Fibroblast of mammary gland (primary cell): ENCODE measurements around the gene AGA.

Source experiments
- DNase-seq: peaks from one replicate; pipeline ENCODE4 v3.0.0-alpha.2; 2010; ENCODE audit warnings: low read depth
- H3K4me3 ChIP-seq: 2 replicates; pipeline ENCODE4 v1.5.1; 2011; ENCODE audit warnings: low read depth, mild to moderate bottlenecking, low read length, moderate library complexity; ENCODE audit not compliant: control insufficient read depth
- TF ChIP-seq, protein P1 (sequence below): conservative IDR thresholded peaks from 2 replicates; pipeline ENCODE4 v1.5.1; 2011; ENCODE audit warnings: low read depth, low read length, inconsistent platforms; ENCODE audit not compliant: control insufficient read depth, insufficient read depth

AGA gene

DNA sequence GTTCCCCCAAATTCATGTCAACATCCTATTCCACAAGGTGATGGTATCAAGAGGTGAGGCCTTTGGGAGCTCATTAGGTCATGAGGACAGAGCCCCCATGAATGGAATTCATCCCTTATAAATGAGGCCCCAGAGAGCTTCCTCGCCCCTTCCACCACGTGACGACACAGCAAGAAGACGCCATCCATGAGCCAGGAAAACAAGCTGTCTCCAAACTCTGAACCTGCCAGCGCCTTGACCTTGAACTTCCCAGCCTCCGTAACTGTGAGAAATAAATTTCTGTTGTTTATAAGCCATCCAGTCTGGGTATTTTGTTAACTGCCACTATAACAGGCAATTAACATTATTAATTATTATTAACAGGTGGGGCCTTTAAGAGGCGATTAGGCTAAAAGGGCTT, 5.8 kb downstream of the AGA start:
- DNase-seq = no peak
- H3K4me3 ChIP-seq = no peak overlapping the region
- TF ChIP-seq, protein P1, sequence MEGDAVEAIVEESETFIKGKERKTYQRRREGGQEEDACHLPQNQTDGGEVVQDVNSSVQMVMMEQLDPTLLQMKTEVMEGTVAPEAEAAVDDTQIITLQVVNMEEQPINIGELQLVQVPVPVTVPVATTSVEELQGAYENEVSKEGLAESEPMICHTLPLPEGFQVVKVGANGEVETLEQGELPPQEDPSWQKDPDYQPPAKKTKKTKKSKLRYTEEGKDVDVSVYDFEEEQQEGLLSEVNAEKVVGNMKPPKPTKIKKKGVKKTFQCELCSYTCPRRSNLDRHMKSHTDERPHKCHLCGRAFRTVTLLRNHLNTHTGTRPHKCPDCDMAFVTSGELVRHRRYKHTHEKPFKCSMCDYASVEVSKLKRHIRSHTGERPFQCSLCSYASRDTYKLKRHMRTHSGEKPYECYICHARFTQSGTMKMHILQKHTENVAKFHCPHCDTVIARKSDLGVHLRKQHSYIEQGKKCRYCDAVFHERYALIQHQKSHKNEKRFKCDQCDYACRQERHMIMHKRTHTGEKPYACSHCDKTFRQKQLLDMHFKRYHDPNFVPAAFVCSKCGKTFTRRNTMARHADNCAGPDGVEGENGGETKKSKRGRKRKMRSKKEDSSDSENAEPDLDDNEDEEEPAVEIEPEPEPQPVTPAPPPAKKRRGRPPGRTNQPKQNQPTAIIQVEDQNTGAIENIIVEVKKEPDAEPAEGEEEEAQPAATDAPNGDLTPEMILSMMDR = no peak

DNA sequence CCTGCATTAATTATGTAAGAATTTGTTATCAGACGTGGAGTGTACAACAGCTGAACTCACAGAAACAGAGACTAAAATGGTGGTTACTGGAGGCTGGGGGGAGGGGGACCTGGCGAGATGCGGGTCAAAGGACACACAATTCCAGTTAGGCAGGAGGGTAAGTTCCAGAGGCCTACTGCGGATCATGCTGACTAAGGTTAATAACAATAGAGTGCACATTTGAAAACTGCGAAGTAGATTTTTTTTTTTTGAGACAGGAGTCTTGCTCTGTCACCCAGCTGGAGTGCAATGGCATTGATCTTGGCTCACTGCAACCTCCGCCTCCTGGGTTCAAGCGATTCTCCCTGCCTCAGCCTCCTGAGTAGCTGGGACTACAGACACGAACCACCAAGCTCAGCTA, 7.6 kb downstream of the AGA start:
- H3K4me3 ChIP-seq = no peak overlapping the region
- DNase-seq = no peak
- TF ChIP-seq, protein P1 = no peak

DNA sequence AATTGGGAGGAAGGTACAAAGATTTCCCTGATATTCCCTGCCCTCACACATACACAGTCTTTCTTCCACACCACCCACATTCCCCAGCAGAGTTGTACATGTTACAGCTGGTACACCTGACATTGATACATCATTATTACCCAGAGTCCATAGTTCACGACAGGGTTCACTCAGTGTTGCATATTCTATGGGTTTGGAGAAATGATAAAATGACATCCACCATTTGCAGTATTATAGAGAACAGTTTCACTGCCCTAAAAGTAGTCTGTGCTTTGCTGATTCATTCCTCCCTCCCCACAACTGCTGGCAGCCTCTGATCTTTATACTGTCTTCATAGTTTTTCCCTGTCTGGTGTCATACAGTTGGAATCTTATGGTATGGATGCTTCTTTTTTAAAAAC, 15.0 kb downstream of the AGA start:
- peak; percentile 31 for DNase-seq
- TF ChIP-seq, protein P1 = no peak
- H3K4me3 ChIP-seq = no peak overlapping the region

DNA sequence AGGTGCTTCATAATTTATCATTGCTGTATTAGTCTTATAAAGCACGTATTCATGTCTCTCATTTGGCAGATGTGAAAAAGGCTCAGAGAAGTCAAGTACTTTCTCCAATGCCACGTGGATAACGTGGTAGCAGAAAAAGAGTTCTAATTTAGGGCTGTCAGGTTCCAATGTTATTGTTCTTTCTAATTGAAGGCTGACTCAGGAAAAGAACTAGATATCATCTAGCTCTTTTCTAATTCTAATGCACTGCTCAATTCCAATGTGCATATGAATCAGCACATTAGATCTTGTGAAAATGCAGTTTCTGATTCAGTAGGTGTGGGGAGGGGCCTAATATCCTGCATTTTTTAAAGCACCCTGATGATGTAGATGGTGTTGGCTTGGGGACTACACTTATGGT, 22.8 kb downstream of the AGA start:
- no peak overlapping the region for H3K4me3 ChIP-seq
- TF ChIP-seq, protein P1 = no peak
- DNase-seq = no peak

DNA sequence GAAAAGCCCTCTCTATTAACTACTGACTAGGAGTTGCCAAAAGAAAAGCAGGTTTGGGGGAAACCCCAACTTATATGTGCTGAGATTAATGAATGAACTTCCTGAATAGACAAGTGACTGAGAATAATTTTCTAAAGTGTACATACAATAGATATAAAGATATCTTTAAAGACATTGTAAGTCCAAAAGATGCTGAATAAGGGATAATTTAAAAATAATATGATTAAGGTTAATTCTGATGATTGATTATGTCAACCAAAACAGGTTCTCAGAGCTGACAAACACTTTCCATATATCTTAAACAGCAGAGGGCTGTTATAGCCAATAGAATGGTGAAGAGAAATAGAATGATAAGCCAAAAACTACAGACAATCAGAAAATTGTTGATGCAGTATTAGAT, 28.6 kb downstream of the AGA start:
- TF ChIP-seq, protein P1 = no peak
- DNase-seq = no peak
- H3K4me3 ChIP-seq = no peak overlapping the region

DNA sequence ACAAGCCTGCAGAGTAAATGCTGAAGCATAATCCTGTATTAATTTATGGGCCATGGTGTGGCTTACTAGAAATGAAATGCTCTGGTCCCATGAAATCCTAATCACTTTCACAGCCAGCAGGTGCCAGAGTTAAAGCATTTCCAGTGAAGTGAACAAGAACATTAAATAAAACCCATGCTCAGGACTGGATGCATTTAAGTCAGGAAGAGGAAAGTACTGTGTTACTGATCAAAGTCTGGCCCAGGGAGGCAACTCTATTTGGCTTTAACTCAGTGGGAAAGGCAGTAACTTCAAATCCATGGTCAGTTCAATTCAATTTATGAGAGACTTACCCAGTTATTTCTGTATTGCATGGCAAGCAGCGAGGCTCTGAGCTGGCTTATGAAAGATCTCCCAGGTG, 29.2 kb downstream of the AGA start:
- no peak for DNase-seq
- TF ChIP-seq, protein P1 = no peak
- H3K4me3 ChIP-seq = no peak overlapping the region

DNA sequence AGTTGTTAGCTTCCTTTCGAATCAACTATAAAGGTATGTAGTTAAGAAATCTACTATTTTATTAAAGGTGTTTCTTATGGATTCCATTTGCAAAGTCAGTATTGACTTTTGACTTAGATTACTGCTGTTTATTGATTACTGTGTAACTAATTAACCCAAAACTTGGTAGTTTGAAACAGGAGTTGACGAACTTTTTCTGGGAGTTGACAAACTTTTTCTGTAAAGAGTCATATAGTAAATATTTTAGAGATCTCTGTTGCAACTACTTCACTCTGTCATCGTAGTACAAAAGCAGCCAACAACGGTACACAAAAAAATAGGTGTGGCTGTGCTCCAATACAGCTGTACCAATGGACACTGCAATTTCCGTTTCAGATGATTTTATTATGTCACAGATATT, 30.2 kb downstream of the AGA start:
- TF ChIP-seq, protein P1 = no peak
- no peak overlapping the region for H3K4me3 ChIP-seq
- no peak for DNase-seq
